Heart right ventricle (tissue), 16 donors: ENCODE data around the gene KRTAP19-8. TPM values are rescaled to one million over a fixed set of nuclear protein-coding genes. Genes with fewer than 3 reads are reported as not detected.

ENCODE experiments used
- ATAC-seq, 8 donors: fragments of 200-7000 bp; cut with Tn5 transposase; one replicate each; pipeline ENCODE4 v1.9.1; 2020; ENCODE audit warnings: mild to moderate bottlenecking in 8 of 8, moderate library complexity in 8 of 8, moderate number of reproducible peaks in 1 of 8
- DNase-seq, 2 donors: peaks; one replicate each; pipeline ENCODE4 v3.0.0-alpha.2; 2020
- H3K27ac ChIP-seq, 10 donors: fragments of 200-600 bp; sonication (generic) in 2 of 10; one replicate each; pipeline versions ENCODE4 v1.5.0 to v1.8.0; 2020 to 2022; ENCODE audit warnings: mild to moderate bottlenecking in 3 of 10
- H3K27me3 ChIP-seq, 7 donors: fragments of 200-600 bp; one replicate each; pipeline ENCODE4 v1.8.0; 2021 to 2022; ENCODE audit warnings: mild to moderate bottlenecking in 2 of 7
- H3K36me3 ChIP-seq, 9 donors: fragments of 200-600 bp; sonication (generic) in 1 of 9; one replicate each; pipeline versions ENCODE4 v1.5.0 to v1.8.0; 2020 to 2022; ENCODE audit warnings: mild to moderate bottlenecking in 2 of 9
- H3K4me1 ChIP-seq, 9 donors: fragments of 200-600 bp; sonication (generic) in 1 of 9; one replicate each; pipeline versions ENCODE4 v1.5.0 to v1.8.0; 2020 to 2022; ENCODE audit warnings: mild to moderate bottlenecking in 4 of 9
- H3K4me3 ChIP-seq, 10 donors: fragments of 200-600 bp; sonication (generic) in 2 of 10; one replicate each; pipeline versions ENCODE4 v1.5.0 to v1.8.0; 2020 to 2022; ENCODE audit warnings: mild to moderate bottlenecking in 7 of 10, moderate library complexity in 2 of 10
- H3K9me3 ChIP-seq, 11 donors: fragments of 200-600 bp in 10 of 11; sonication (generic) in 2 of 11; one replicate each; pipeline versions ENCODE4 v1.5.0 to v1.8.0; 2013 to 2022; ENCODE audit warnings: mild to moderate bottlenecking in 2 of 11, control low read depth in 1 of 11, moderate library complexity in 1 of 11
- CTCF ChIP-seq, 9 donors: fragments of 200-600 bp; sonication (generic) in 2 of 9; IDR thresholded peaks; one replicate each; pipeline versions ENCODE4 v1.5.0 to v1.8.0; 2021 to 2022; ENCODE audit warnings: antibody characterized with exemption in 9 of 9, mild to moderate bottlenecking in 5 of 9, moderate library complexity in 1 of 9
- WGBS, 2 donors: extraction: QIAGEN DNeasy Blood & Tissue Kit; methylation state at CpG; one replicate each; pipeline ENCODE4 v1.1.7; 2013; ENCODE audit warnings: inconsistent platforms in 1 of 2; 5-methylcytosine and 5-hydroxymethylcytosine counted together
- intact Hi-C, 10 donors: fragments of 100-400 bp; cut with DNase I; formaldehyde crosslinking; loops; one replicate each; pipeline versions ENCODE4 v1.11.1 to v1.14.2; 2022
- polyA plus RNA-seq, 2 donors: library from polyadenylated mRNA; stranded (reverse); fragments of 200-250 nt; gene quantifications; one replicate each; pipeline ENCODE4 v1.2.3, GENCODE V29; 2013
- total RNA-seq, 10 donors: library from RNA; stranded (reverse); fragmentation: NEBNext Ultra II Directional in 3 of 10; extraction: Animal tissue kit (Norgen Biotek cat#: 25700) in 3 of 10; gene quantifications; one replicate each; pipeline versions ENCODE4 v1.2.1 to v1.2.4, GENCODE V29; 2021 to 2023
- donor health status: Arrhythmogenic right ventricular cardiomyopathy.
- donor health status: ischemic (EF 13 %, LVEDD 7.1; RV severe dilation, severe dysfunction).
- donor health status: healthy with polysubstance abuse.
- donor health status: DM: no; HTN: yes; CAD: no.
- donor health status: DM: no; HTN: no; CAD: no.
- donor health status: ischemic (EF 25% LVEDD 6.9; RV normal size, moderate dysfunction).
- donor health status: ischemic (EF 25% LVEDD 5.7; RV mildly dilated, moderate dysfunction).
- donor health status: healthy.
- donor health status: DM: yes; HTN: yes; CAD: no.
- donor health status: Ischemic cardiomyopathy.
- donor health status: ischemic (EF 35%, LVEDD 5.7; RV mildly dilated, moderate dysfunction).
- donor health status: nonischemic (EF 11% LVEDD 7.7; RV severe dilation, severe dysfunction).
- donor health status: DM: yes; HTN: yes; CAD: no.
- donor health status: PGD.
- donor health status: ischemic (EF 29% LVEDD 5.4; RV normal size, mild dysfunction).
- donor health status: nonischemic (EF 23%, LVEDD 6.1; RV moderate dilation, normal function).

The KRTAP19-8 gene
- total and polyA plus RNA-seq, 12 donors, result not detected

GRCh38 chr21:31003471-31003870, 34.8 kb downstream of the KRTAP19-8 start:
- no peak overlapping the region for H3K4me3 ChIP-seq
- WGBS, 2 donors, result 69 to 81% methylated on average over 10 of the region's 10 CpGs
- H3K36me3 ChIP-seq, result no peaks in the 10 kb centered on the region
- H3K4me1 ChIP-seq, result no peaks in the 10 kb centered on the region
- no peak for TF ChIP-seq CTCF (IDR thresholded peaks at IDR 0.05)
- ATAC-seq, result no peak
- H3K9me3 ChIP-seq, result no peaks in the 10 kb centered on the region
- no peak for DNase-seq
- no peak overlapping the region for H3K27ac ChIP-seq
- intact Hi-C loops, result no loop called here
- no peaks in the 10 kb centered on the region for H3K27me3 ChIP-seq

GRCh38 chr21:30997541-30997940, 40.7 kb downstream of the KRTAP19-8 start:
- H3K36me3 ChIP-seq, result no peaks in the 10 kb centered on the region
- WGBS, 2 donors, result 48 to 53% methylated on average over 3 of the region's 3 CpGs
- intact Hi-C loops, result no loop called here
- TF ChIP-seq CTCF (IDR thresholded peaks at IDR 0.05), result no peak
- ATAC-seq (no peak), DNase-seq (no peak)
- H3K4me3 ChIP-seq, result no peak overlapping the region
- no peaks in the 10 kb centered on the region for H3K9me3 ChIP-seq
- H3K27me3 ChIP-seq, result no peaks in the 10 kb centered on the region
- H3K27ac ChIP-seq, result no peak overlapping the region
- no peaks in the 10 kb centered on the region for H3K4me1 ChIP-seq

GRCh38 chr21:30996728-30997127, 41.5 kb downstream of the KRTAP19-8 start:
- TF ChIP-seq CTCF (IDR thresholded peaks at IDR 0.05), result no peak
- Histone ChIP-seq H3K36me3 (no peaks in the 10 kb centered on the region), H3K9me3 (no peaks in the 10 kb centered on the region), H3K27me3 (no peaks in the 10 kb centered on the region), H3K4me3 (no peak overlapping the region), H3K27ac (no peak overlapping the region), H3K4me1 (no peaks in the 10 kb centered on the region)
- ATAC-seq, result no peak
- intact Hi-C loops, result no loop called here
- no peak for DNase-seq
- WGBS, 2 donors, result 88 to 89% methylated on average over 2 of the region's 2 CpGs

- 65 to 69% methylated on average over 5 of the region's 5 CpGs for WGBS, 2 donors
- ATAC-seq (no peak), DNase-seq (no peak)
- H3K27ac ChIP-seq, result no peak overlapping the region
- no peak for TF ChIP-seq CTCF (IDR thresholded peaks at IDR 0.05)
- no peaks in the 10 kb centered on the region for H3K4me1 ChIP-seq
- no peaks in the 10 kb centered on the region for H3K9me3 ChIP-seq
- H3K36me3 ChIP-seq, result no peaks in the 10 kb centered on the region
- H3K4me3 ChIP-seq, result no peak overlapping the region
- no peaks in the 10 kb centered on the region for H3K27me3 ChIP-seq
- intact Hi-C loops, result no loop called here
These were observed 43.3 kb downstream of the KRTAP19-8 start for GRCh38 chr21:30994932-30995331.
